Measurements from ENCODE around the gene MTMR4.

The MTMR4 gene

GRCh38 chr17:58520843-58521430 is 6.5 kb upstream of the MTMR4 start:
- 65% methylated on average over 14 of the region's 15 CpGs for WGBS

GRCh38 chr17:58517928-58518609 is 3.6 kb upstream of the MTMR4 start:
- Histone ChIP-seq H2AFZ (ENCODE audit: low read depth, low read length) (peak overlapping the region; percentile 55), H3K4ac (ENCODE audit: low read depth in 1 of 2, low read length in 2 of 2) (peak overlapping the region; percentile 12 to 91), H3K14ac (ENCODE audit: low read length in 2 of 2) (no peak overlapping the region), H3K4me2 (ENCODE audit: low read length, poor library complexity, severe bottlenecking) (peak overlapping the region; percentile 78), H3K27me3 (ENCODE audit: control insufficient read depth in 1 of 2, insufficient read depth in 1 of 2, low read length in 2 of 2) (peaks cover 0 to 6% of the 10 kb centered on the region in 2 experiments), H2BK120ac (ENCODE audit: low read depth, low read length) (peak overlapping the region; percentile 58), H4K8ac (ENCODE audit: low read length) (peak overlapping the region; percentile 85), H2BK12ac (ENCODE audit: low read length in 2 of 2) (peak overlapping the region in 1 of 2 experiments; percentile 72), H3K4me1 (ENCODE audit: control insufficient read depth, insufficient read depth, low read depth, low read length) (peaks cover 18% of the 10 kb centered on the region), H3K9ac (ENCODE audit: low read length) (peak overlapping the region; percentile 91), H3K9me3 (ENCODE audit: control insufficient read depth, low read length) (no peaks in the 10 kb centered on the region), H2BK5ac (ENCODE audit: low read depth, low read length, poor library complexity, severe bottlenecking) (no peak overlapping the region), H3K18ac (ENCODE audit: low read depth in 1 of 2, low read length in 2 of 2) (peak overlapping the region; percentile 85 to 89), H3K4me3 (ENCODE audit: insufficient read depth in 1 of 2, low read depth in 1 of 2, low read length in 2 of 2) (peak overlapping the region; percentile 61 to 93), H3K79me1 (replicated peaks; ENCODE audit: low read length, poor library complexity, severe bottlenecking) (peaks cover 8% of the 10 kb centered on the region), H3K23ac (ENCODE audit: low read length in 2 of 2) (no peak overlapping the region), H2AK5ac (ENCODE audit: low read length, severe bottlenecking) (no peak overlapping the region), H3K27ac (ENCODE audit: low read length, poor library complexity, severe bottlenecking) (peak overlapping the region; percentile 95), H3K36me3 (ENCODE audit: control insufficient read depth in 1 of 2, insufficient read depth in 2 of 2, low read depth in 1 of 2, low read length in 2 of 2) (no peaks in the 10 kb centered on the region), H4K91ac (ENCODE audit: low read length) (peak overlapping the region; percentile 87), H2BK15ac (ENCODE audit: low read depth, poor library complexity, severe bottlenecking) (no peak overlapping the region)
- WGBS, result under 1% methylated on average over 39 of the region's 39 CpGs
- peak; percentile 100 for DNase-seq

More at GRCh38 chr17:58520843-58521430, 6.5 kb upstream of the MTMR4 start:
- H3K27me3 ChIP-seq (ENCODE audit: control insufficient read depth in 1 of 2, insufficient read depth in 1 of 2, low read length in 2 of 2), result peaks cover 0 to 10% of the 10 kb centered on the region in 2 experiments
- H3K4me2 ChIP-seq (ENCODE audit: low read length, poor library complexity, severe bottlenecking), result no peak overlapping the region
- no peak overlapping the region for H2AFZ ChIP-seq (ENCODE audit: low read depth, low read length)
- H3K14ac ChIP-seq (ENCODE audit: low read length in 2 of 2), result no peak overlapping the region
- H3K4me1 ChIP-seq (ENCODE audit: control insufficient read depth, insufficient read depth, low read depth, low read length), result peaks cover 14% of the 10 kb centered on the region
- no peak overlapping the region for H2BK15ac ChIP-seq (ENCODE audit: low read depth, poor library complexity, severe bottlenecking)
- no peak overlapping the region for H3K4ac ChIP-seq (ENCODE audit: low read depth in 1 of 2, low read length in 2 of 2)
- H3K4me3 ChIP-seq (ENCODE audit: insufficient read depth in 1 of 2, low read depth in 1 of 2, low read length in 2 of 2), result no peak overlapping the region
- peak overlapping the region in 1 of 2 experiments; percentile 9 for H3K23ac ChIP-seq (ENCODE audit: low read length in 2 of 2)
- H3K36me3 ChIP-seq (ENCODE audit: control insufficient read depth in 1 of 2, insufficient read depth in 2 of 2, low read depth in 1 of 2, low read length in 2 of 2), result no peaks in the 10 kb centered on the region
- peak overlapping the region; percentile 20 to 51 for H2BK12ac ChIP-seq (ENCODE audit: low read length in 2 of 2)
- H2BK5ac ChIP-seq (ENCODE audit: low read depth, low read length, poor library complexity, severe bottlenecking), result no peak overlapping the region
- no peak overlapping the region for H4K91ac ChIP-seq (ENCODE audit: low read length)
- H3K9me3 ChIP-seq (ENCODE audit: control insufficient read depth, low read length), result no peaks in the 10 kb centered on the region
- H2AK5ac ChIP-seq (ENCODE audit: low read length, severe bottlenecking), result no peak overlapping the region
- H2BK120ac ChIP-seq (ENCODE audit: low read depth, low read length), result no peak overlapping the region
- no peak overlapping the region for H4K8ac ChIP-seq (ENCODE audit: low read length)
- no peak overlapping the region for H3K9ac ChIP-seq (ENCODE audit: low read length)
- DNase-seq, result peak; percentile 39
- no peak overlapping the region for H3K18ac ChIP-seq (ENCODE audit: low read depth in 1 of 2, low read length in 2 of 2)
- H3K79me1 ChIP-seq (replicated peaks; ENCODE audit: low read length, poor library complexity, severe bottlenecking), result no peaks in the 10 kb centered on the region
- no peak overlapping the region for H3K27ac ChIP-seq (ENCODE audit: low read length, poor library complexity, severe bottlenecking)

GRCh38 chr17:58517378-58517927 is 3.0 kb upstream of the MTMR4 start:
- H3K79me1 ChIP-seq (replicated peaks; ENCODE audit: low read length, poor library complexity, severe bottlenecking), result peaks cover 12% of the 10 kb centered on the region
- peak overlapping the region; percentile 71 for H3K4me2 ChIP-seq (ENCODE audit: low read length, poor library complexity, severe bottlenecking)
- peak overlapping the region; percentile 54 to 69 for H3K18ac ChIP-seq (ENCODE audit: low read depth in 1 of 2, low read length in 2 of 2)
- peaks cover 18% of the 10 kb centered on the region for H3K4me1 ChIP-seq (ENCODE audit: control insufficient read depth, insufficient read depth, low read depth, low read length)
- no peak overlapping the region for H2AK5ac ChIP-seq (ENCODE audit: low read length, severe bottlenecking)
- H3K27me3 ChIP-seq (ENCODE audit: control insufficient read depth in 1 of 2, insufficient read depth in 1 of 2, low read length in 2 of 2), result peaks cover 0 to 6% of the 10 kb centered on the region in 2 experiments
- peak overlapping the region; percentile 30 for H4K91ac ChIP-seq (ENCODE audit: low read length)
- WGBS, result 2% methylated on average over 27 of the region's 27 CpGs
- no peak overlapping the region for H2BK5ac ChIP-seq (ENCODE audit: low read depth, low read length, poor library complexity, severe bottlenecking)
- H3K4me3 ChIP-seq (ENCODE audit: insufficient read depth in 1 of 2, low read depth in 1 of 2, low read length in 2 of 2), result peak overlapping the region; percentile 61 to 93
- H2BK120ac ChIP-seq (ENCODE audit: low read depth, low read length), result peak overlapping the region; percentile 74
- H3K27ac ChIP-seq (ENCODE audit: low read length, poor library complexity, severe bottlenecking), result peak overlapping the region; percentile 63
- H2BK12ac ChIP-seq (ENCODE audit: low read length in 2 of 2), result peak overlapping the region; percentile 18 to 51
- H2AFZ ChIP-seq (ENCODE audit: low read depth, low read length), result peak overlapping the region; percentile 79
- peak overlapping the region in 1 of 2 experiments; percentile 9 for H3K14ac ChIP-seq (ENCODE audit: low read length in 2 of 2)
- H2BK15ac ChIP-seq (ENCODE audit: low read depth, poor library complexity, severe bottlenecking), result peak overlapping the region; percentile 77
- no peak for DNase-seq
- H3K9ac ChIP-seq (ENCODE audit: low read length), result peak overlapping the region; percentile 84
- no peak overlapping the region for H3K23ac ChIP-seq (ENCODE audit: low read length in 2 of 2)
- peak overlapping the region; percentile 4 to 55 for H3K4ac ChIP-seq (ENCODE audit: low read depth in 1 of 2, low read length in 2 of 2)
- H3K36me3 ChIP-seq (ENCODE audit: control insufficient read depth in 1 of 2, insufficient read depth in 2 of 2, low read depth in 1 of 2, low read length in 2 of 2), result peaks cover 1 to 2% of the 10 kb centered on the region in 2 experiments
- peak overlapping the region; percentile 63 for H4K8ac ChIP-seq (ENCODE audit: low read length)
- H3K9me3 ChIP-seq (ENCODE audit: control insufficient read depth, low read length), result no peaks in the 10 kb centered on the region

All from mesenchymal stem cell (in vitro differentiated cells and primary cell).